ENCODE measurements around the gene COL25A1.

Gene COL25A1

GRCh38 chr4:109214622-109215301, 87.7 kb downstream of the COL25A1 start:
- peak; percentile 69 for DNase-seq (ENCODE audit: low read depth)

GRCh38 chr4:109213056-109213455, 89.4 kb downstream of the COL25A1 start:
- DNase-seq (ENCODE audit: low read depth) = no peak

GRCh38 chr4:109211671-109212070, 90.8 kb downstream of the COL25A1 start:
- peak; percentile 78 for DNase-seq (ENCODE audit: low read depth)

- no peak for DNase-seq (ENCODE audit: low read depth)
Observed at GRCh38 chr4:109209647-109210046, 92.8 kb downstream of the COL25A1 start.

GRCh38 chr4:109207898-109208297, 94.6 kb downstream of the COL25A1 start:
- no peak for DNase-seq (ENCODE audit: low read depth)

- DNase-seq (ENCODE audit: low read depth) = peak; percentile 90
Observed at GRCh38 chr4:109207061-109207460, 95.4 kb downstream of the COL25A1 start.

GRCh38 chr4:109206620-109207019, 95.8 kb downstream of the COL25A1 start:
- DNase-seq (ENCODE audit: low read depth) = peak; percentile 7

- DNase-seq (ENCODE audit: low read depth) = no peak
Observed at GRCh38 chr4:109205186-109205585, 97.3 kb downstream of the COL25A1 start.

- no peak for DNase-seq (ENCODE audit: low read depth)
Observed at GRCh38 chr4:109199585-109199984, 102.9 kb downstream of the COL25A1 start.

- DNase-seq (ENCODE audit: low read depth) = no peak
Observed at GRCh38 chr4:109195646-109196045, 106.8 kb downstream of the COL25A1 start.

- no peak for DNase-seq (ENCODE audit: low read depth)
Observed at GRCh38 chr4:109191216-109191615, 111.2 kb downstream of the COL25A1 start.

- DNase-seq (ENCODE audit: low read depth) = no peak
Observed at GRCh38 chr4:109186458-109186945, 116.0 kb downstream of the COL25A1 start.

- no peak for DNase-seq (ENCODE audit: low read depth)
Observed at GRCh38 chr4:109185951-109186350, 116.5 kb downstream of the COL25A1 start.

- no peak for DNase-seq (ENCODE audit: low read depth)
Observed at GRCh38 chr4:109185548-109185947, 116.9 kb downstream of the COL25A1 start.

- DNase-seq (ENCODE audit: low read depth) = peak; percentile 37
Observed at GRCh38 chr4:109184491-109184961, 117.9 kb downstream of the COL25A1 start.

- no peak for DNase-seq (ENCODE audit: low read depth)
Observed at GRCh38 chr4:109183931-109184490, 118.4 kb downstream of the COL25A1 start.

GRCh38 chr4:109182696-109183095, 119.8 kb downstream of the COL25A1 start:
- no peak for DNase-seq (ENCODE audit: low read depth)

GRCh38 chr4:109179061-109179460, 123.4 kb downstream of the COL25A1 start:
- DNase-seq (ENCODE audit: low read depth) = no peak

- no peak for DNase-seq (ENCODE audit: low read depth)
Observed at GRCh38 chr4:109177096-109177810, 125.2 kb downstream of the COL25A1 start.

- no peak for DNase-seq (ENCODE audit: low read depth)
Observed at GRCh38 chr4:109174224-109174953, 128.1 kb downstream of the COL25A1 start.

- no peak for DNase-seq (ENCODE audit: low read depth)
Observed at GRCh38 chr4:109172301-109172700, 130.2 kb downstream of the COL25A1 start.

GRCh38 chr4:109171070-109171469, 131.4 kb downstream of the COL25A1 start:
- DNase-seq (ENCODE audit: low read depth) = peak; percentile 80

Measured in amniotic epithelial cell (primary cell).